Right lobe of liver (tissue), 4 donors: ENCODE results near the gene MYO16.

Experiments used
- POLR2A ChIP-seq: fragments of 450-650 bp; IDR thresholded peaks from one replicate; pipeline ENCODE4 v1.6.1; 2017; ENCODE audit warnings: antibody characterized with exemption, mild to moderate bottlenecking
- TF ChIP-seq, protein P1 (sequence below), 4 donors: fragments of 200-600 bp in 3 of 4; fragments of 450-650 bp in 1 of 4; IDR thresholded peaks; one replicate each; pipeline versions ENCODE4 v1.5.1 to v1.8.0; 2016 to 2022; ENCODE audit warnings: antibody characterized with exemption in 4 of 4, mild to moderate bottlenecking in 2 of 4
- donor health status: DM: no; HTN: no; CAD: no.
- donor health status: DM: no; HTN: no; CAD: no.
- donor health status: DM: no; HTN: yes; CAD: no.

DNA sequence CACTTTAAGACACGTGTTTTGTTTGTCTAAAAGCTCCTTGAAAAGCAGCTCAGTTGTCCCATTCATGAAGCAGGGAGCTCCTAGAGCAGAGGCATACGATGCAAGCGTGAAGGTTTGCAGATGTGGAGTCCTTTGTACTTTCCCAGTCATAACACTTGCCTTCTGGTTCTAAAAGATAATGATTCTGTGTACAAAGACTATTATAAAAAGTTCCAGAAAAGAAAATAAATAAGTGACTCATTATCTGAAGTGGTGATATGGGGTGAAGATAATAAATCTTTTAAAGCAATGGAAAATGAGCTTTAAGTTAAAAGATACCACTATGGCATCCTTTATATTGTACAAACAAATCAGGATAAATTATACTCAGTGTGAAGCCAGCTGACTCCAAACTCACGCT, 569.9 kb downstream of the MYO16 start:
- TF ChIP-seq, protein P1, sequence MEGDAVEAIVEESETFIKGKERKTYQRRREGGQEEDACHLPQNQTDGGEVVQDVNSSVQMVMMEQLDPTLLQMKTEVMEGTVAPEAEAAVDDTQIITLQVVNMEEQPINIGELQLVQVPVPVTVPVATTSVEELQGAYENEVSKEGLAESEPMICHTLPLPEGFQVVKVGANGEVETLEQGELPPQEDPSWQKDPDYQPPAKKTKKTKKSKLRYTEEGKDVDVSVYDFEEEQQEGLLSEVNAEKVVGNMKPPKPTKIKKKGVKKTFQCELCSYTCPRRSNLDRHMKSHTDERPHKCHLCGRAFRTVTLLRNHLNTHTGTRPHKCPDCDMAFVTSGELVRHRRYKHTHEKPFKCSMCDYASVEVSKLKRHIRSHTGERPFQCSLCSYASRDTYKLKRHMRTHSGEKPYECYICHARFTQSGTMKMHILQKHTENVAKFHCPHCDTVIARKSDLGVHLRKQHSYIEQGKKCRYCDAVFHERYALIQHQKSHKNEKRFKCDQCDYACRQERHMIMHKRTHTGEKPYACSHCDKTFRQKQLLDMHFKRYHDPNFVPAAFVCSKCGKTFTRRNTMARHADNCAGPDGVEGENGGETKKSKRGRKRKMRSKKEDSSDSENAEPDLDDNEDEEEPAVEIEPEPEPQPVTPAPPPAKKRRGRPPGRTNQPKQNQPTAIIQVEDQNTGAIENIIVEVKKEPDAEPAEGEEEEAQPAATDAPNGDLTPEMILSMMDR (IDR thresholded peaks at IDR 0.05), result no peak
- no peak for TF ChIP-seq POLR2A
